ENCODE data around the gene ZNF862. TPM values are rescaled to one million over a fixed set of nuclear protein-coding genes. Genes with fewer than 3 reads are reported as not detected.

Gene ZNF862
- 1.4 and 2.7 TPM in 2 replicates for polyA plus RNA-seq

DNA sequence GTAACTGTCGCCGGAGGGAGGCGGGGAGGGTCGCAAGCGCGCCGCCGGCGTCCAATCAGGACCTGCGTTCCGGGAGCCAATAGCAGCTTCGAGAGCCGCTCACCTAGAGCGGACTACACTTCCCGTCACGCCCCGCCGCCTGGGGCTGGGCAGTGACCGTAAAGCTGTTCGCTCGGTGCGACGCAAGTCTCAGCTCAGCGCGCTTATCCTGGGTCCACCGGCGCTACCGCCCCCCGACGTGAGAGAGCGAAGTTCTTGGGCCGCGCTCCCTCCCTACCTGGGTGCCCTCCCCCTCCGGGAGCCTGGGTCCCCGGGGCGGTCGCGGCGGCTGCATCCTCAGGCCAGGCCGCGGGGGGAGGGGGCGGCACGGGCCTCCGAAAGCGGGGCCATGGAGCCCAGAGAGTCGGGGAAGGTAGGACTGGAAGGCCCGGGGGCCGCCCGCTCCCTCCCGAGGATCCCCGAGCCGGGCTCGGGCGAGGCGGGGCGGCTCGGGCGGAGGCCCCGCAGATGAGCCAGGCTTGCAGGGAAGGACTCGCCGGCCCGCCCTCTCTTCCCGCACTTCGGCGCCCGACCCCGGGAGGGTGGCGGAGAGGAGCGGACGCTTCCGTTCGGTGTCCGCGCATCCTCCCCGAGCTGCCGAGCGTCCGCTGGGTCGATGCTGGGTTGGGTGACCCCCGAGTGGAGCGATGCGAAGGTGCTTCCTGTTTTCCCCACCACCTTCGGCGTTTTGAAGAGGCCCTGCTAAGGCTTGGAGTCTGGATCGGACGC lies at the start of gene ZNF862:
TSS of gene ZNF862 (plus strand) at position 152 of the 768 bp plus-strand sequence. CDS start at position 389, 237 bp downstream.

DNA sequence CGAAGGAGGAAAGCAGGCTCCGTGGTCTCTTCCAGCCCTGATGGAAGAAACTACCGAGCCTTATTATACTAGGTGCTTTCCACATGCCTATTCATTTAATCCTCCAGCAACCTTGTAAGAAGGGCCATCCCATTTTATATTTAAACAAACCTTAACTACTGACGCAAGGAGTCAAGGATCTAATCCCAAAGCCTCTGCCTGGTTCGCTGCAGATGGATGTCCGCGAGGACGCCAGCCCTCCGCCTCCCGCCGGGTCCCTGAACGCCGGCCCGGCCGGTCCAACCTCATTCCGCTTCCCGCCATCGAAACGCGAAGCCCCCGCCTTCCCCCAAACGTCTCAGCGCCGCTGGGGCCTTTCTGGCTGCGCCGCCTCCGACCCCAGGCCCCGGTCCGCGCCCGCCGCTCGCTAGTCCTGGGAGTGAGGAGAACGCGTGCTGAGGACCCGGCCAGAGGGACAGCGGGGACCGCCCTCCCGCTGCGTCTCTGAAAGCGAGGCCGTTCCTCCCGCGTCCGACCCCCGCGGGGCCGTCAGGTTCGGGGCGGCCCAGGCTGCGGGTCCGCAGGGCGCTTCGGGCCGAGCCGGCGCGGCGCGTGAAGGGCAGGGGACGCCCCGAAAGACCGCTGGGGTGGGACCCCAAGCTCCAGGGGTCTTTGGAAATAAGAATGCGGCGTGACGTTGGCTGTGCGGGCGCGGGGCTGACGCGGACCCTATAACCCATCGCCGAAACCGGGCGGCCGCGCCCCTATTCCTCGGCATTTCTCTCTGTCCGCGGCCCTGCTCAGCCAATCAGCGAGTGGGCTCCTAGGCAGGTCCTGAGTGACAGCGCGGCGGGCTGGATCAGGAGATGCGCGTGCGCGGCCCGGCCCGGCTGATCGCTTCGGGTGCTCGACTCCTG lies 35.1 kb downstream of the ZNF862 start, which contains the start of gene ATP6V0E2:
TSS of gene ATP6V0E2 (plus strand) at position 896 of the 896 bp plus-strand sequence. CDS start 97 bp downstream, outside the sequence.

Other genes starting within 250 kb of the ZNF862 start
- 0.93 TPM in 1 of 2 replicates, not detected in the other for gene ZNF467, start 64.8 kb upstream of the ZNF862 start, polyA plus RNA-seq
- gene ATP6V0E2, start 35.6 kb downstream of the ZNF862 start, polyA plus RNA-seq: 40.3 and 50.0 TPM in 2 replicates

Data from Purkinje cell (primary cell).